Colon (tissue), 2 donors: ENCODE data around the gene RPS6KA3.

Experiments used
- FAIRE-seq: peaks from 2 replicates; lab custom pipeline; 2012; peaks lifted over from hg19 to GRCh38; lab: Jason Lieb, UNC
- donor health status: control.
- donor health status: control.

The RPS6KA3 gene

GRCh38 chrX:20266810-20267606 is at the start of gene RPS6KA3:
RPS6KA3 (minus strand) TSS chrX:20266909; CDS start chrX:20266632, 277 bp downstream.
- FAIRE-seq = no peak

GRCh38 chrX:20315140-20315539 is 48.4 kb upstream of the RPS6KA3 start:
- no peak for FAIRE-seq

- FAIRE-seq = no peak
Observed at GRCh38 chrX:20313899-20314298, 47.2 kb upstream of the RPS6KA3 start.

DNA sequence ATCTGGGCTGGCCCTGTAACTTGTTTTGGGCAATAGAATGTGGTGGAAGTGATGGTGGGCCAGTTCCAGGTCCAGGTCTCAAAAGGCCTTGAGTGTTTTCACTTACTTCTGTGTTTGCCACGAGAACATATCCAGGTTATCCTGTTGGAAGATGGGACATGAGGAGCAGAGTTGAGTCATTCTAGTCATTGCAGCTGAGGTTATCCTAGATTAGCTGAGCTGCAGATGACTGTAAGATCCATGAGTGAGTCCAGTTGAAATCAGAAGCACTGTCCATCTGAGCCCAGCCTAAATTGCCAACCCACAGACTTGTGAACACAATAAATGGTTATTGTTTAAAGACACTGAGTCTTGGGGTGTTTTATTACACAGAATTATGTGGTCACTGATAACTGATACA is 45.3 kb upstream of the RPS6KA3 start:
- no peak for FAIRE-seq

- no peak for FAIRE-seq
Observed at GRCh38 chrX:20311505-20311904, 44.8 kb upstream of the RPS6KA3 start.

- no peak for FAIRE-seq
Observed at GRCh38 chrX:20309806-20310205, 43.1 kb upstream of the RPS6KA3 start.

GRCh38 chrX:20306668-20307067 is 40.0 kb upstream of the RPS6KA3 start:
- FAIRE-seq = no peak

GRCh38 chrX:20300822-20301221 is 34.1 kb upstream of the RPS6KA3 start:
- FAIRE-seq = no peak

GRCh38 chrX:20294957-20295356 is 28.2 kb upstream of the RPS6KA3 start:
- FAIRE-seq = no peak

- FAIRE-seq = no peak
Observed at GRCh38 chrX:20294284-20294683, 27.6 kb upstream of the RPS6KA3 start.

DNA sequence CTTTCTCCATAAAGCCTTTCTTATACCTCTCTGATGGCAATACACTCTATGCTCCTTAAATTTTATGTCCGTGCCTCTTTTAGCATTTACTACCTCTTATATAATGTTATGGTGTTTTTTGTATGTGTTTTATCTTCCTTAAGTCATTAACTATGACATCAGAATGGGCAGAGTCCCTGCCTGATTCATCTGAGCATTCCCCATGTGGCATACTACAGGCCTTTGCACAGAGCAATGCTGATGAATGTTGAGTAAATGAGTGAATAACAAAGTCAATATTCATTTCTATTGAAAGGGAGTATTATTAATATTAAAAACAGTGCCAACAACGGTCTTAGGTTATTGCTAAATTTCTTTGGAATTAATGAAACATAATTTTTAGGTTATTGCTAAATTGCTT is 18.8 kb upstream of the RPS6KA3 start:
- FAIRE-seq = peak; percentile 5

- FAIRE-seq = no peak
Observed at GRCh38 chrX:20284992-20285391, 18.3 kb upstream of the RPS6KA3 start.

- no peak for FAIRE-seq
Observed at GRCh38 chrX:20284444-20284843, 17.7 kb upstream of the RPS6KA3 start.

GRCh38 chrX:20280938-20281337 is 14.2 kb upstream of the RPS6KA3 start:
- no peak for FAIRE-seq

- no peak for FAIRE-seq
Observed at GRCh38 chrX:20274121-20274520, 7.4 kb upstream of the RPS6KA3 start.

GRCh38 chrX:20271730-20272129 is 5.0 kb upstream of the RPS6KA3 start:
- FAIRE-seq = no peak

GRCh38 chrX:20271186-20271585 is 4.5 kb upstream of the RPS6KA3 start:
- FAIRE-seq = no peak

DNA sequence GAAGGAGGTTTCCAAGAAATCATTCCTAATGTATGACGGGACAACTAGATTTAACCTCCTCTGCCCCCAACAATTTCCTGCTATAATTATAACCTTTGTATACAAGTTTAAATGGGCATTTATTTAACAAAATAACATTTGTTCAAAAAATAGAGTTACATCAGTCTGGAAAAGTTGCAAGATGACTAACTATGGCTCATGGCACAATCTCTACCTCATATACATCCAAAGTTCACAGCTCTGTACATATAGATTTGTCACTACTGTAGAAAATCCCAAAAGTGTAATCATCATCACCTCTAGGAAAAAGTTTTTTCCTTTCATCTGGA is 3.8 kb upstream of the RPS6KA3 start:
- no peak for FAIRE-seq

DNA sequence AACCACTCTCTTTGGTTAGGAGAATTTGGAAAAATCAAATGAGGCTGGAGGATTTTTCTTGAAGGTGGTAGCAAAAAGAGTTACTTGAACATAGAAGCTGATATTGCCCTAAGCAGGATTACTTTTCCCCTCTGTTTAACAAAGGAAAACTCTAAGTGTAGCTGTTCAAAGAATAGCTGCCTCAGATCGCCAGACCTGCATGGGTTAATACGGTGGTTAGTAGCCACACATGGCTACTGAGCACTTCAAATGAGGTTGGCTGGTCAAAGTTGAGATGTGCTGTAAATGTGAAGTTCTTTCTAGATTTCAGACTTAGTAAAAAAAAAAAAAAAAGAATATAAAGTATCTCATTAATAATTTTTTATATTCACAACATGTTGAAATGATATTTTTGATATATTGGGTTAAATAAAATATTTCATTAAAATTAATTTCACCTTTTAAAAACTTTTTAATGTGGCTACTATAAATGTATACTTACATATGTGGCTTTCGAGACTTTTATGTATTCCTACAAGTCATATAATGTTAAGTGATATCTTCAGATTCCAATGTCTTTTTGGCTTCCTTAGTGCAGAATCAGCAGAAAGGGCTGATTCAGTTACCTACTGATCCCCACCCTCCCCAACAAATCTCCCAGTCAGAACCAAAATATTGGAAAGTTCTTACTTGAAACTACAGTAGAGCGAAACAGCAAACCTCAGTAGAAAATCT is 3.3 kb upstream of the RPS6KA3 start:
- no peak for FAIRE-seq

DNA sequence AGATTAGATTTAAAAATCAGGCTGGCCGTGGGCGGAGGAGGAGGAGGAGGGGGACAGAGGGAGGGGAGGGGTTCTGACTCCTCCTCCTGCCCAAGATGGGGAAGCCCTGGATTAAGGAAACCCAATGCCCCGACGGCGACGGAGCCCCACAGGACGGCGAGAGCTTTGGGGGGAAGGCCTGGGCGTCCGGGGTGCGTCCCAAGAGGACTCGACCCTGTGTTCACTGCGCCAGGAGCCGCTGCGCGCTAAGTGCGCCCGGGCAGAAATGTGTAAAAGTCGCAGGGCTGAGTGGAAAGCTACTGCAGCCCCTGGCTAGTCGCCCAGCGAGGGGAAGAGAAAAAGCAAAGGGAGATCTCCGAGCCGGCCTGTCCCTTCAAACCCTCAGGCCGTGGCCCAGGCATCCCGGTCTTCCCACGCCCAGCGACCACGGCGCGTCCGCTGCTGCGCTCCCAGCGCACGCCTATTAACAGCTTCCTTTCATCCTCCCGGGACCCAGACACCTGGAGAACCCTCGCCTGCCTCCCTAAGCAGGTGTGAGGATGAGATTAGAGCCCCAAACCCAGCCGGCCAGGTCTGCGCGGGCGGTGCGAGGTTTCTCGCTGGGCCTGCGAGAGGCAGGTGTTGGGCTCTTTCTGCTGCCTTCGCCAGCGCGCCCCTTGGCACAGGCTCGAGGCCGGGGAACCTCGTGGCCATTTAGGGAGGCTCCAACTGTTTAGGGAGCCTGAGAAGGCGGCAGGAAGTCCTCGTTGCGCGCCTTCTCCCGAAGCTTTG is 1.4 kb upstream of the RPS6KA3 start:
- FAIRE-seq = no peak

- no peak for FAIRE-seq
Observed at GRCh38 chrX:20267607-20267930, 860 bp upstream of the RPS6KA3 start.

- no peak for FAIRE-seq
Observed at GRCh38 chrX:20265726-20266681, 705 bp downstream of the RPS6KA3 start.
